Spleen (tissue), 11 donors: ENCODE results near the gene IL17RB. TPM values are rescaled to one million over a fixed set of nuclear protein-coding genes. Genes with fewer than 3 reads are reported as not detected.

ENCODE experiments used
- DNase-seq: peaks from one replicate; pipeline ENCODE4 v3.0.0-alpha.2; 2020
- H3K27ac ChIP-seq, 8 donors: fragments of 200-600 bp; sonication (generic) in 7 of 8; 1 replicate in 4 of 8; 2 replicates in 4 of 8; pipeline versions ENCODE4 v1.5.0 to v1.8.0; 2016 to 2021; ENCODE audit warnings: inconsistent platforms in 4 of 8, mild to moderate bottlenecking in 4 of 8, moderate library complexity in 1 of 8
- H3K27me3 ChIP-seq, 7 donors: fragments of 200-600 bp; sonication (generic) in 6 of 7; replicated peaks in 1 of 7; 1 replicate in 4 of 7; 2 replicates in 3 of 7; pipeline versions ENCODE4 v1.5.0 to v1.8.0; 2016 to 2021; ENCODE audit warnings: inconsistent platforms in 3 of 7, mild to moderate bottlenecking in 1 of 7
- H3K36me3 ChIP-seq, 6 donors: fragments of 200-600 bp; sonication (generic) in 5 of 6; 1 replicate in 4 of 6; 2 replicates in 2 of 6; pipeline versions ENCODE4 v1.5.0 to v1.8.0; 2016 to 2021; ENCODE audit warnings: inconsistent platforms in 2 of 6
- H3K4me1 ChIP-seq, 6 donors: fragments of 200-600 bp; sonication (generic) in 5 of 6; 1 replicate in 3 of 6; 2 replicates in 3 of 6; pipeline versions ENCODE4 v1.5.0 to v1.8.0; 2016 to 2021; ENCODE audit warnings: inconsistent platforms in 3 of 6
- H3K4me3 ChIP-seq, 8 donors: fragments of 200-600 bp; sonication (generic) in 7 of 8; 1 replicate in 4 of 8; 2 replicates in 4 of 8; pipeline versions ENCODE4 v1.5.0 to v1.8.0; 2016 to 2021; ENCODE audit warnings: inconsistent platforms in 4 of 8, mild to moderate bottlenecking in 4 of 8, moderate library complexity in 2 of 8
- H3K9me3 ChIP-seq, 8 donors: fragments of 200-600 bp; sonication (generic) in 7 of 8; 1 replicate in 4 of 8; 2 replicates in 4 of 8; pipeline versions ENCODE4 v1.5.0 to v1.8.0; 2016 to 2021; ENCODE audit warnings: inconsistent platforms in 4 of 8
- POLR2A ChIP-seq, 3 donors: fragments of 450-650 bp; IDR thresholded peaks; one replicate each; pipeline ENCODE4 v1.5.1; 2017; ENCODE audit warnings: antibody characterized with exemption in 3 of 3, mild to moderate bottlenecking in 1 of 3
- POLR2AphosphoS5 ChIP-seq, 3 donors: sonication (generic); formaldehyde crosslinking; IDR thresholded peaks; one replicate each; pipeline ENCODE4 v1.5.1; 2017; ENCODE audit warnings: antibody characterized with exemption in 3 of 3
- WGBS, 5 donors: extraction: QIAGEN DNeasy Blood & Tissue Kit in 3 of 5; methylation state at CpG; one replicate each; pipeline versions ENCODE4 v1.1.5 to v1.1.7; 2013 to 2018; 5-methylcytosine and 5-hydroxymethylcytosine counted together
- intact Hi-C: fragments of 100-400 bp; cut with DNase I; formaldehyde crosslinking; loops from one replicate; pipeline ENCODE4 v1.15.0; 2023; ENCODE audit warnings: low total_unique reads
- polyA plus RNA-seq, 3 donors: library from polyadenylated mRNA; stranded (reverse); fragments of 200-250 nt; gene quantifications; one replicate each; pipeline ENCODE4 v1.2.1, GENCODE V29; 2013
- total RNA-seq, 7 donors: library from RNA; depleted of rRNA in 3 of 7; stranded (reverse); fragments of >200 nt in 3 of 7; fragmentation: NEBNext Ultra II Directional in 4 of 7; extraction: Animal tissue kit (Norgen Biotek cat#: 25700) in 4 of 7; gene quantifications; one replicate each; pipeline versions ENCODE4 v1.1.0 to v1.2.1, GENCODE V29; 2016 to 2021
- TF ChIP-seq, protein P1 (sequence below), 11 experiments: fragments of 200-600 bp in 7 of 11; fragments of 450-650 bp in 4 of 11; sonication (generic) in 4 of 11; IDR thresholded peaks in 8 of 11; conservative IDR thresholded peaks in 3 of 11; 1 replicate in 7 of 11; 2 replicates in 4 of 11; pipeline versions ENCODE4 v1.4.0 to v1.8.0; 2016 to 2021; ENCODE audit warnings: antibody characterized with exemption in 11 of 11, inconsistent platforms in 4 of 11, mild to moderate bottlenecking in 1 of 11
- donor health status: healthy with polysubstance abuse.
- donor health status: DM: no; HTN: no; CAD: no; lungs with moderate emphysema.
- donor health status: DM: no; HTN: no; CAD: no.
- donor health status: Bipolar disorder and iron deficiency.
- donor health status: healthy.
- donor health status: DM: no; HTN: no; CAD: no.
- donor health status: DM: yes; HTN: yes; CAD: no.

IL17RB gene
- total and polyA plus RNA-seq, 10 donors: 0.13 to 0.59 (median 0.26) TPM; not detected in 2

DNA sequence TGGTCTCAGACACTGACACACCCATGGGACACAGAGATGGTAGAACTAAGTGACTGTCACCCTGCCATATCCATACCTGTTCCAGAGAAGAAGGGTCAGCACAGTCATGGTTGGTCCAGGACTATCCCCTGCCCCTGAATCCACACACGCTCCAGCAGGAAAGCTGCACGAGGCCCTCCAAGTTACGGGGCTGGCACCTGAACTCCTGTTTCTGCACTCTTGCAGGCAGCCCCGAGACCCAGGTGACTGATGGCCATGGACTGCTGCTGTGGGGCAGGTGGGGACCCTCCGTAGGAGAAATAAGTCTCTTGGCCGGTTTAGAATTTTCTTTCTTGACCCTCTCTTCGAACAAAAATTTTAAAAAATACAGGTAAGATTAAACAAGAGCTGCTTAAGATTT is 30.7 kb upstream of the IL17RB start:
- intact Hi-C loops: no loop called here
- H3K27ac ChIP-seq: no peak overlapping the region
- peaks cover 0 to 27% (median 0%) of the 10 kb centered on the region in 7 donors for H3K27me3 ChIP-seq
- TF ChIP-seq POLR2AphosphoS5 (IDR thresholded peaks at IDR 0.05) (no peak), POLR2A (IDR thresholded peaks at IDR 0.05) (no peak)
- TF ChIP-seq, protein P1, sequence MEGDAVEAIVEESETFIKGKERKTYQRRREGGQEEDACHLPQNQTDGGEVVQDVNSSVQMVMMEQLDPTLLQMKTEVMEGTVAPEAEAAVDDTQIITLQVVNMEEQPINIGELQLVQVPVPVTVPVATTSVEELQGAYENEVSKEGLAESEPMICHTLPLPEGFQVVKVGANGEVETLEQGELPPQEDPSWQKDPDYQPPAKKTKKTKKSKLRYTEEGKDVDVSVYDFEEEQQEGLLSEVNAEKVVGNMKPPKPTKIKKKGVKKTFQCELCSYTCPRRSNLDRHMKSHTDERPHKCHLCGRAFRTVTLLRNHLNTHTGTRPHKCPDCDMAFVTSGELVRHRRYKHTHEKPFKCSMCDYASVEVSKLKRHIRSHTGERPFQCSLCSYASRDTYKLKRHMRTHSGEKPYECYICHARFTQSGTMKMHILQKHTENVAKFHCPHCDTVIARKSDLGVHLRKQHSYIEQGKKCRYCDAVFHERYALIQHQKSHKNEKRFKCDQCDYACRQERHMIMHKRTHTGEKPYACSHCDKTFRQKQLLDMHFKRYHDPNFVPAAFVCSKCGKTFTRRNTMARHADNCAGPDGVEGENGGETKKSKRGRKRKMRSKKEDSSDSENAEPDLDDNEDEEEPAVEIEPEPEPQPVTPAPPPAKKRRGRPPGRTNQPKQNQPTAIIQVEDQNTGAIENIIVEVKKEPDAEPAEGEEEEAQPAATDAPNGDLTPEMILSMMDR (IDR thresholded peaks at IDR 0.05 in 8 of 11, conservative IDR thresholded peaks at IDR 0.05 in 3 of 11): no peak
- no peak overlapping the region for H3K4me3 ChIP-seq
- no peak for DNase-seq
- peaks cover 0 to 69% (median 0%) of the 10 kb centered on the region in 6 donors for H3K36me3 ChIP-seq
- no peaks in the 10 kb centered on the region for H3K4me1 ChIP-seq
- 93 to 95% (median 94%) methylated on average over 7 of the region's 7 CpGs for WGBS, 5 donors
- no peaks in the 10 kb centered on the region for H3K9me3 ChIP-seq

DNA sequence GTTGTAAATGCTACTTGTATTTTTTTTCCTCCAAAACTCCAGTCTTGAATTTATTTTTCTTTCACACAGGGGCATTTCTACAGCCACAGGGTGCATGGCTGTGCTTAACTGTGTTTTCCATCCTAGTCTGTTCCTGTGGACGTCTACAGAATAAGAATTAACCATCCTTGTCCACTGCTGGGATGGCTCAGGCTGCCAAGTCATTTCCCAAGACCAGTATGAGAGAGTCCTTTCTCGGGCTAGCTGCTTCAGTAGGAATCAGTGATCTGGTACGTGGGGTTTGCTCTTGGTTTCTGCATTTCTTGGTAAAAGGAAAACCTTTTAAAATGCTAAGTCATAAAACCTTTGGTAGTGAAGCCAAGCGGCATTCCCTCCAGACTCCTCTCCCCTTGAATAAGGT is 29.9 kb upstream of the IL17RB start:
- H3K36me3 ChIP-seq: peaks cover 0 to 64% (median 0%) of the 10 kb centered on the region in 6 donors
- TF ChIP-seq, protein P1 (IDR thresholded peaks at IDR 0.05 in 8 of 11, conservative IDR thresholded peaks at IDR 0.05 in 3 of 11): no peak
- TF ChIP-seq POLR2A (IDR thresholded peaks at IDR 0.05) (no peak), POLR2AphosphoS5 (IDR thresholded peaks at IDR 0.05) (no peak)
- 73 to 81% (median 77%) methylated on average over 4 of the region's 4 CpGs for WGBS, 5 donors
- no peak overlapping the region for H3K4me3 ChIP-seq
- no peaks in the 10 kb centered on the region for H3K4me1 ChIP-seq
- intact Hi-C loops: no loop called here
- DNase-seq: no peak
- H3K27me3 ChIP-seq: peaks cover 0 to 31% (median 0%) of the 10 kb centered on the region in 7 donors
- no peaks in the 10 kb centered on the region for H3K9me3 ChIP-seq
- no peak overlapping the region for H3K27ac ChIP-seq

DNA sequence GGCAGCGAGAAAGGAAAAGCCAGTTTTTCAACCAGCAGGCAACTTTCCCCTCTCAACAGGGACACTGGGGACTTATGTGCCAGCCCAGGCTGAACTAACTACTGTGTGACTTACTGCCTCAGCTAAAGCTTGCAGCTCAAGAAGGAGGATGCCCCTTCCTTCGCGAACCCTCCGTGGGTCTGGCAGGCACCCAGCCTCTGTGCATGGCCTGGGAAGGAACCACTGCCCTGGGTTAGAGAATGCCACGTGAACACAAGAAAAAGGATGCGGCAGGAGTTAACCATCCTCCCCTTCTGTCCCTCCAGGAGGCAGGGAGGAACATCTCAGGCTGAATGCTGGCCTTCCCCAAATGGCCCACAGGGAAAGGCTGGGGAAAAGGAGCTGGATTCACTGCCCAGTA is 29.2 kb upstream of the IL17RB start:
- peaks cover 0 to 31% (median 0%) of the 10 kb centered on the region in 7 donors for H3K27me3 ChIP-seq
- intact Hi-C loops: no loop called here
- H3K4me1 ChIP-seq: no peaks in the 10 kb centered on the region
- no peak overlapping the region for H3K27ac ChIP-seq
- H3K4me3 ChIP-seq: no peak overlapping the region
- no peak for DNase-seq
- H3K36me3 ChIP-seq: peaks cover 0 to 59% (median 0%) of the 10 kb centered on the region in 6 donors
- no peaks in the 10 kb centered on the region for H3K9me3 ChIP-seq
- TF ChIP-seq POLR2A (IDR thresholded peaks at IDR 0.05) (no peak), POLR2AphosphoS5 (IDR thresholded peaks at IDR 0.05) (no peak)
- TF ChIP-seq, protein P1 (IDR thresholded peaks at IDR 0.05 in 8 of 11, conservative IDR thresholded peaks at IDR 0.05 in 3 of 11): no peak
- 75 to 83% (median 82%) methylated on average over 6 of the region's 6 CpGs for WGBS, 5 donors

DNA sequence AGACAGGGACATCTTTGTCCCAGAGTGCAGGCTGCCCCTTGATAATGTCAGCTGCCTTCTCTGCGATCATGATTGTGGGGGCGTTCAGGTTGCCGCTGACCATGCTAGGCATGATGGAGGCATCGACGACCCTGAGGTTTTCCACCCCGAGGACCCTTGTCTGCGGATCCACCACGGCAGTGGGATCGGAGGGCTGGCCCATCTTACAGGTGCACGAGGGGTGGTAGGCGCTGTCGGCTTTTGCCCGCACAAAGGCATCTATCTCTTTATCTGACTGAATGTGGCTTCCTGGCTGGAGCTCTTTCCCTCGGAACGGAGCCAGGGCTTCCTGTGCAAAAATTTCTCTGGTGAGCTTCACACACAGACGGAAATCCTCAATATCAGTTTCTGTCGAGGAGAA is 28.6 kb upstream of the IL17RB start:
- TF ChIP-seq POLR2AphosphoS5 (IDR thresholded peaks at IDR 0.05): no peak
- TF ChIP-seq, protein P1 (IDR thresholded peaks at IDR 0.05 in 8 of 11, conservative IDR thresholded peaks at IDR 0.05 in 3 of 11): no peak
- no peak for TF ChIP-seq POLR2A (IDR thresholded peaks at IDR 0.05)
- intact Hi-C loops: no loop called here
- H3K27me3 ChIP-seq: peaks cover 0 to 31% (median 0%) of the 10 kb centered on the region in 7 donors
- no peak overlapping the region for H3K4me3 ChIP-seq
- no peaks in the 10 kb centered on the region for H3K4me1 ChIP-seq
- H3K9me3 ChIP-seq: no peaks in the 10 kb centered on the region
- DNase-seq: no peak
- H3K27ac ChIP-seq: no peak overlapping the region
- peaks cover 0 to 59% (median 0%) of the 10 kb centered on the region in 6 donors for H3K36me3 ChIP-seq
- WGBS, 5 donors: 65 to 82% (median 68%) methylated on average over 14 to 17 of the region's 17 CpGs
